Vagina (tissue), 2 donors: ENCODE results near the gene ENTPD6.

ENCODE experiments used
- CTCF ChIP-seq, 3 experiments: fragments of 450-650 bp in 2 of 3; fragments of 200-600 bp in 1 of 3; sonication (generic) in 1 of 3; IDR thresholded peaks; one replicate each; pipeline ENCODE4 v1.5.1; 2017 to 2019; ENCODE audit warnings: antibody characterized with exemption in 3 of 3, mild to moderate bottlenecking in 2 of 3, moderate library complexity in 2 of 3
- POLR2A ChIP-seq, 2 donors: fragments of 450-650 bp; IDR thresholded peaks; one replicate each; pipeline ENCODE4 v1.6.1; 2017; ENCODE audit warnings: antibody characterized with exemption in 2 of 2, mild to moderate bottlenecking in 2 of 2, moderate library complexity in 2 of 2
- POLR2AphosphoS5 ChIP-seq, 2 donors: sonication (generic); formaldehyde crosslinking; IDR thresholded peaks; one replicate each; pipeline ENCODE4 v1.9.0; 2017; ENCODE audit warnings: antibody characterized with exemption in 2 of 2, mild to moderate bottlenecking in 2 of 2, low read depth in 1 of 2; ENCODE audit not compliant: insufficient read depth in 1 of 2

- TF ChIP-seq POLR2AphosphoS5 (IDR thresholded peaks at IDR 0.05; ENCODE audit: insufficient read depth in 1 of 2, low read depth in 1 of 2) (no peak), CTCF (IDR thresholded peaks at IDR 0.05) (no peak), POLR2A (IDR thresholded peaks at IDR 0.05) (no peak)
Measured at GRCh38 chr20:25212242-25212641, 16.7 kb downstream of the ENTPD6 start.
